HG03342 (cell line): ENCODE data around the gene ATP6V0E1.
"Not testable (repeated sequence)": the region's sequence is repeated elsewhere in the genome, so short reads cannot be mapped to it uniquely, and the experiment has no call there.

Source experiments
- ATAC-seq: cut with Tn5 transposase; IDR thresholded peaks from one replicate; pipeline ENCODE4 v1.9.1; 2021; ENCODE audit warnings: mild to moderate bottlenecking, moderate library complexity; ENCODE audit not compliant: unreplicated experiment

Gene ATP6V0E1

GRCh38 chr5:173001229-173001841 lies 17.8 kb downstream of the ATP6V0E1 start:
- ATAC-seq = no peak

GRCh38 chr5:173003360-173003759 lies 19.8 kb downstream of the ATP6V0E1 start:
- ATAC-seq = no peak

DNA sequence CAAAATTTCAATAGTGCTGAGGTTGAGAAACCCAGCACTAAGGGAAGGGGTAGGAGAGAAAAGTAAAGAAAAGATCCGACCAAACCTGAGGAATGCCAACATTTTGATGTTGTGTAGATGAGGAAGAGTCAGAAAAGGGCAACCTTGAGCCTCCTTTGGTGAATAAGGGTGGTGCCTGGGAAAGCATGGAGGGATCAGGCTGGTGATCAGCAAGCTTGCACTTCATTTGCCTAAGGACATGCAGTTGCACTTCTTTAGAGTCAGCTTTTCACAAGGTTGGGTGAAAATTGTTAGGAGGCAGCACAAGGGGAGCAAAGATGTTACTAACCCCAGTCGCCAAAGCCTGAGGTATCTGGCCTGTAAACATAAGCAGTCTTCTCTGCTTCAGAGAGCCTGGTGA lies 20.4 kb downstream of the ATP6V0E1 start:
- ATAC-seq = no peak

- ATAC-seq = no peak
Observed at GRCh38 chr5:173004447-173004846, 20.9 kb downstream of the ATP6V0E1 start.

- no peak for ATAC-seq
Observed at GRCh38 chr5:173010021-173010420, 26.4 kb downstream of the ATP6V0E1 start.

DNA sequence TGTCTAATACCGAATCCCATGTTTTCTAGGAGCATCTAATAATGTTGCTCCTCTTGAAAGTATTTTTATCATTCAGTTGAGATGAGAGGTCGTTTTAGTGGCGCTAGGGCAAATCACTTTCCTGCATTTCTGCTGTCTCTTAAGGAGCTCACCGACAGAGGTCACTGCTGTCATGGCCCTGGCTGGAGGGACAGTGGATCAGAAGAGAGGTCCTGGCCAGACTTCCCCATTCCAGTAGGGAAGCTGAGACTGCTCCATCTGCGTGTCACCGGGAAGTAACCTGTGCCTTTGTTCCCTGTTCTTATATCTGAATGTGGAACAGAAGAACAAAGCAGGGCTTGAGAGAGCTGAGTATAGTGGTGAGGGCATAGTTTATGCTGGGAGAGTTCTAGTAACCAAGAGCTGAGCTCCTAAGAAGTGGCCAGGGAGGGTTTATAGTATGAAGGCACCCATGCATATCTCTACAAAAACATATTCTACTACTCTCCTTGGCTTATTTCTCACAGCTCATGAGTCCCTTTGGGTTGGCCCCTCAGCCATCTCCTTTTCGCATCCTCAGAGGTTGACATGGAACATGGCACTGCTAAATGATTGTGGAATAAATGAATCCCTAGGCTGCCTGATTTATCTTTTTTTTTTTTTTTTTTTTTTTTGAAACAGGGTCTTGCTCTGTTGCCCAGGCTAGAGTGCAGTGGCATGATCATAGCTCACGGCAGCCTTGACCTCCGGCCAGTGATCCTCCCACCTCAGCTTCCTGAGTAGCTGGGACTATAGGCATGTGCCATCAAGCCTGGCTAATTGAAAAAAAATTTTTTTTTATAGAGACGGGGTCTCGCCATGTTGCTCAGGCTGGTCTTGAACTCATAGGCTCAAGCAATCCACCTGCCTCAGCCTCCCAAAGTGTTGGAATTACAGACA lies 27.2 kb downstream of the ATP6V0E1 start:
- ATAC-seq = no peak

DNA sequence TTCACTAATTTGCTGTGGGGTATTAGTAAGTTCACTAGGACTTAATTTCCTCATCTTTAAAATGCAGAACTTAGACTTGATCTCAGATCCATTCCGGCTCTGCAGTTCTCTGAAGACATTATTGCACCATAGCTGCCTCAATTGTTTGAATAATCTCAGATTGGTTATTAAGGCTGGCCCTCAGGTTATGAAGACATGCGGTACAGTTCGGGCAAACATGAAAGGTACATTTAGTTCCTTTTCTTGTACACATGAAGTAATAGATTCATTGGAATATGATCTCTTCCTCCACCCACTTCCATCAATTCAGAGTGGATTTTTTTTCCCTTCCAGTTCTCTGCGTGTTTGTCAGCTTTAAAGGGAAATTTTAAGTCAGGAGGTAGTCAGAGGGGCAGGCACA lies 28.0 kb downstream of the ATP6V0E1 start:
- no peak for ATAC-seq

DNA sequence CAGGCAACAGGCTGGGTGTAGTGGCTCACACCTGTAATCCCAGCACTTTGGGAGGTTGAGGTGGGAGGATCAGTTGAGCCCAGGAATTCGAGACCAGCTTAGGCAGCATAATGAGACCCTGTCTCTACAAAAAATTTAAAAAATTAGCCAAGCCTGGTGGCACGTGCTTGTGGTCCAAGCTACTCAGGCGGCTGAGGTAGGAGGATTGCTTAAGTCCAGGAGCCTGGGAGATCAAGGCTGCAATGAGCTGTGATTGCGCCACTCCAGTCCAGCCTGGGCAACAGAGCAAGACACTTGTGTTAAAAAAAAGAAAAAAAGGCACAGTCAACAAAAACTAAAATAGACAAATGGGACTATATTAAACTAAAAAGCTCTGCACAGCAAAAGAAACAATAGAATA lies 29.3 kb downstream of the ATP6V0E1 start:
- ATAC-seq = no peak

- no peak for ATAC-seq
Observed at GRCh38 chr5:173014671-173015070, 31.1 kb downstream of the ATP6V0E1 start.

DNA sequence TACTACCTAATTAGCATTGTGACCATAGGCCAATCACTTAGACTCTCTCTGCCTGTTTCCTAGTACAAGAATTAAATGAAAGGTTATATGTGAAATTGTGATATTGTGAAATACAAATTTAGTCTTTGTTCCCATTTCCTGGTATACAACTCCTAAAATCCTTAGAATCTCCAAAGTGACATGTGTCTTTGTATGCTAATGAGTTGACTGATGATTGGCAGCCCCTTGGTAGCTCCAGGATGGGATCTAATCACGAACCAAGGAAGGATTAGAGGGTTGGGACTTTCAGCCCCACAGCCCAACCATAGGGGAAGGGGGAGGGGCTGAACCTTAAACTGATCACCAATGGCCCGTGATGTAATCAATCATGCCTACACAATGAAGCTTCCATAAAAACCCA lies 31.6 kb downstream of the ATP6V0E1 start:
- no peak for ATAC-seq

DNA sequence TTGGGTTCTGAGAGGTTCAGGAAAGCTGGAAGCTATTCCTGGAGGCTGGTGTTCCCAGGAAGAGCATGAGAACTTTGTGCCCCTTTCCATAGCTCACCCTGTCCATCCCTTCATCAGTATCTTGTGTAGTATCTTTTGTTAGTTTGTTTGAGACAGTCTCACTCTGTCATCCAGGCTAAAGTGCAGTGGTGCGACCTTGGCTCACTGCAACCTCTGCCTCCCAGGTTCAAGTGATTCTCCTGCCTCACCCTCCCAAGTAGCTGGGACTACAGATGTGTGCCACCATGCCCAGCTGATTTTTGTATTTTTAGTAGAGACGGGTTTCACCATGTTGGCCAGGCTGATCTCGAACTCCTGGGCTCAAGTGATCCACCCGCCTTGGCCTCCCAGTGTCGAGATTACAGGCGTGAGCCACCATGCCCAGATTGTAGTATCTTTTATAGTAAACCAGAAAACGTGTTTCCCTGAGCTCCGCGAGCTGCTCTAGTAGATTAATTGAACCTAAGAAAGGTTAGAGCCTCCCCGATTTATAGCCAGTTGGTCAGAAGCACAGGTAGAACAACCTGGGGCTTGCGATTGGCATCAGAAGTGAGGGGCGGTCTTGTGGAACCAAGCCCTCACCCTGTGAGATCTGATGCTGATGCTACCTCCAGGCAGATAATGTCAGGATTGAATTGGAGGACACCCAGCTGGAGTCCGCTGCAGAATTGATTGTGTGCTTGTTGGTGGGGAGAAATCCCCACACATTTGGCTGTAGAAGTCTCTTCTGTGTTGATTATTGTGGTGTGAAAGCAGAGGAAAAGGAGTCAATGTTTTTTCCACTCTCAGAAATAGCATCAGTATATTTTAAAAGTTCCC lies 32.3 kb downstream of the ATP6V0E1 start:
- ATAC-seq = no peak

GRCh38 chr5:173016598-173017046 lies 33.1 kb downstream of the ATP6V0E1 start:
- no peak for ATAC-seq

DNA sequence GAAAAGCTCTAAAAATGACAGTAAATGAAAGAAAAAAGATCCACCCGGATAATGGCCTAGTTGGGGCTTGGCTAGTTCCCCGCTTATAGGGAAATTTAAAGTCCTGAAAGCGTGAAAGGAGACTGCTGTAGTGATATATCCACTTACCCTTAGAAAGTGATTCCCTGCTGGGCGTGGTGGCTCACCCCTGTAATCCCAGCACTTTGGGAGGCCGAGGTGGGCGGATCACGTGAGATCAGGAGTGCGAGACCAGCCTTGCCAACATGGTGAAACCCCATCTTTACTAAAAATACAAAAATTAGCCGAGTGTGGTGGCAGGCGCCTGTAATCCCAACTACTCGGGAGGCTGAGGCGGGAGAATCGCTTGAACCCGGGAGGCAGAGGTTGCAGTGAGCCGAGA lies 33.5 kb downstream of the ATP6V0E1 start:
- not testable (repeated sequence) for ATAC-seq

GRCh38 chr5:173018358-173018757 lies 34.8 kb downstream of the ATP6V0E1 start:
- no peak for ATAC-seq

- no peak for ATAC-seq
Observed at GRCh38 chr5:173020154-173020581, 36.6 kb downstream of the ATP6V0E1 start.

- ATAC-seq = no peak
Observed at GRCh38 chr5:173020643-173021042, 37.1 kb downstream of the ATP6V0E1 start.

DNA sequence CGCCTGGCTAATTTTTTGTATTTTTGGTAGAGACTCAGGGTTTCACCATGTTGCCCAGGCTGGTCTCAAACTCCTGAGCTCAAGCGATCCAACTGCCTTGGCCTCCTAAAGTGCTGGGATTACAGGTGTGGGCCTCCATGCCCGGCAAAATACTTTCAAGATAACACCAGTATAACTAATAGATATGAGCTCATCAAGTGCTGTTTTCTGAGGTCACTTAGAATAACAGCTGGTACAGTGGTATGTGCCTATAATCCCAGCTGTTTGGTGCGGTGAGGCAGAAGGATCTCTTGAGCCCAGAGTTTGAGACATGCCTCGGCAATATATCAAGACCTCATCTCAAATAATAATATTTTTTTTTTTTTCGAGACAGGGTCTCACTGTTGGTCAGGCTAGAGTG lies 42.1 kb downstream of the ATP6V0E1 start:
- ATAC-seq = no peak

- no peak for ATAC-seq
Observed at GRCh38 chr5:173027905-173028304, 44.3 kb downstream of the ATP6V0E1 start.

- no peak for ATAC-seq
Observed at GRCh38 chr5:173028811-173029327, 45.3 kb downstream of the ATP6V0E1 start.

- no peak for ATAC-seq
Observed at GRCh38 chr5:173029499-173029921, 45.9 kb downstream of the ATP6V0E1 start.

- ATAC-seq = not testable (repeated sequence)
Observed at GRCh38 chr5:173032096-173032495, 48.5 kb downstream of the ATP6V0E1 start.
